Smooth muscle cell (in vitro differentiated cells): ENCODE measurements around the gene LGALS7B. TPM values are rescaled to one million over a fixed set of nuclear protein-coding genes. Genes with fewer than 3 reads are reported as not detected.

Experiments used
- DNase-seq: peaks from one replicate; lab custom pipeline; 2025; ENCODE audit not compliant: unreplicated experiment; lab: John Stamatoyannopoulos, UW
- H2AFZ ChIP-seq: fragments of 200-600 bp; sonication (generic); 2 replicates; pipeline ENCODE4 v1.6.0; 2016; ENCODE audit warnings: antibody characterized with exemption, low read depth, mild to moderate bottlenecking
- H3F3A ChIP-seq: fragments of 200-600 bp; sonication (generic); 2 replicates; pipeline ENCODE4 v1.6.0; 2017; ENCODE audit warnings: antibody characterized with exemption, low read depth
- H3K27ac ChIP-seq: fragments of 200-600 bp; sonication (generic); 2 replicates; pipeline ENCODE4 v1.5.1; 2016; ENCODE audit warnings: low read depth, mild to moderate bottlenecking
- H3K27me3 ChIP-seq: fragments of 200-600 bp; sonication (generic); 2 replicates; pipeline ENCODE4 v1.6.1; 2016; ENCODE audit warnings: low read depth, mild to moderate bottlenecking
- H3K36me3 ChIP-seq: fragments of 200-600 bp; sonication (generic); 2 replicates; pipeline ENCODE4 v1.5.1; 2016; ENCODE audit warnings: low read depth
- H3K4me1 ChIP-seq: fragments of 200-600 bp; sonication (generic); 2 replicates; pipeline ENCODE4 v1.5.1; 2016; ENCODE audit warnings: low read depth
- H3K4me2 ChIP-seq: fragments of 200-600 bp; sonication (generic); 2 replicates; pipeline ENCODE4 v1.6.0; 2016; ENCODE audit warnings: mild to moderate bottlenecking
- H3K4me3 ChIP-seq: fragments of 200-600 bp; sonication (generic); 2 replicates; pipeline ENCODE4 v1.5.1; 2016; ENCODE audit warnings: mild to moderate bottlenecking
- H3K79me2 ChIP-seq: fragments of 200-600 bp; sonication (generic); 2 replicates; pipeline ENCODE4 v1.6.0; 2016; ENCODE audit warnings: low read depth, mild to moderate bottlenecking
- H3K9ac ChIP-seq: fragments of 200-600 bp; sonication (generic); 2 replicates; pipeline ENCODE4 v1.6.0; 2016; ENCODE audit warnings: low read depth
- H3K9me3 ChIP-seq: fragments of 200-600 bp; sonication (generic); replicated peaks from 2 replicates; pipeline ENCODE4 v1.5.1; 2016; ENCODE audit warnings: low read depth
- H4K20me1 ChIP-seq: fragments of 200-600 bp; sonication (generic); 2 replicates; pipeline ENCODE4 v1.6.0; 2016; ENCODE audit warnings: low read depth
- WGBS: methylation state at CpG from one replicate; pipeline ENCODE4 v1.1.7; 2016; ENCODE audit warnings: low lambda C conversion rate; 5-methylcytosine and 5-hydroxymethylcytosine counted together
- polyA plus RNA-seq: library from polyadenylated mRNA; unstranded; fragments of >200 nt; fragmentation: Nextera tagmentation; extraction: Ambion mirVana; gene quantifications from 2 replicates; pipeline ENCODE4 v1.2.1, GENCODE V29; 2016
- total RNA-seq: library from RNA; depleted of rRNA; stranded (reverse); fragments of >200 nt; gene quantifications from 2 replicates; pipeline ENCODE4 v1.2.3, GENCODE V29; 2014
- TF ChIP-seq, protein P1 (sequence below): fragments of 200-600 bp; sonication (generic); IDR thresholded peaks from 2 replicates; pipeline ENCODE4 v1.5.1; 2017; ENCODE audit warnings: borderline replicate concordance, mild to moderate bottlenecking, antibody characterized with exemption; ENCODE audit not compliant: insufficient read depth, poor library complexity, severe bottlenecking

LGALS7B gene
- total and polyA plus RNA-seq, 2 experiments from 2014 or later = not detected

DNA sequence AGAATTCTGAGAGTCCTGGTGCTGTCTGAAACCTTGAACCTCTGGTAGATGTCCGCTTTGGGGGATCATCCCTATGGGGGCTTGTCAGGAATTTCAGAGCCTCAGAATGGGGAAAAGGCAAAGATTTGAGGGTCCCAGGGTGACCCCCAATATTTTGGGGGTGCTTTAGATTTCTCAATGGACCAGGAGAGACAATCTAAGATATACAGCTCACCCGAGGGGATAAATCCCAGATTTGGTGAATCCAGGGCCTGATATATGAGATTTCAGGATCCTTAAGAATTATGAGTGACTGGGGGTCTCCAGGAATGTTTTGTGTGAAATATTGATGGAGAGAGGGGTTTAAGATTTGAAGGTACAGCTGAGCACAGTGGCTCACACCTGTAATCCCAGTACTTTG lies 48.1 kb upstream of the LGALS7B start:
- Histone ChIP-seq H2AFZ (no peak overlapping the region), H3K27me3 (no peaks in the 10 kb centered on the region), H3K4me3 (no peak overlapping the region), H3K9me3 (no peaks in the 10 kb centered on the region), H4K20me1 (no peaks in the 10 kb centered on the region), H3F3A (no peaks in the 10 kb centered on the region), H3K4me2 (no peak overlapping the region), H3K36me3 (no peaks in the 10 kb centered on the region), H3K4me1 (no peaks in the 10 kb centered on the region), H3K79me2 (no peaks in the 10 kb centered on the region), H3K27ac (no peak overlapping the region), H3K9ac (no peak overlapping the region)
- 93% methylated on average over 2 of the region's 2 CpGs for WGBS
- TF ChIP-seq, protein P1, sequence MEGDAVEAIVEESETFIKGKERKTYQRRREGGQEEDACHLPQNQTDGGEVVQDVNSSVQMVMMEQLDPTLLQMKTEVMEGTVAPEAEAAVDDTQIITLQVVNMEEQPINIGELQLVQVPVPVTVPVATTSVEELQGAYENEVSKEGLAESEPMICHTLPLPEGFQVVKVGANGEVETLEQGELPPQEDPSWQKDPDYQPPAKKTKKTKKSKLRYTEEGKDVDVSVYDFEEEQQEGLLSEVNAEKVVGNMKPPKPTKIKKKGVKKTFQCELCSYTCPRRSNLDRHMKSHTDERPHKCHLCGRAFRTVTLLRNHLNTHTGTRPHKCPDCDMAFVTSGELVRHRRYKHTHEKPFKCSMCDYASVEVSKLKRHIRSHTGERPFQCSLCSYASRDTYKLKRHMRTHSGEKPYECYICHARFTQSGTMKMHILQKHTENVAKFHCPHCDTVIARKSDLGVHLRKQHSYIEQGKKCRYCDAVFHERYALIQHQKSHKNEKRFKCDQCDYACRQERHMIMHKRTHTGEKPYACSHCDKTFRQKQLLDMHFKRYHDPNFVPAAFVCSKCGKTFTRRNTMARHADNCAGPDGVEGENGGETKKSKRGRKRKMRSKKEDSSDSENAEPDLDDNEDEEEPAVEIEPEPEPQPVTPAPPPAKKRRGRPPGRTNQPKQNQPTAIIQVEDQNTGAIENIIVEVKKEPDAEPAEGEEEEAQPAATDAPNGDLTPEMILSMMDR = no peak
- no peak for DNase-seq

DNA sequence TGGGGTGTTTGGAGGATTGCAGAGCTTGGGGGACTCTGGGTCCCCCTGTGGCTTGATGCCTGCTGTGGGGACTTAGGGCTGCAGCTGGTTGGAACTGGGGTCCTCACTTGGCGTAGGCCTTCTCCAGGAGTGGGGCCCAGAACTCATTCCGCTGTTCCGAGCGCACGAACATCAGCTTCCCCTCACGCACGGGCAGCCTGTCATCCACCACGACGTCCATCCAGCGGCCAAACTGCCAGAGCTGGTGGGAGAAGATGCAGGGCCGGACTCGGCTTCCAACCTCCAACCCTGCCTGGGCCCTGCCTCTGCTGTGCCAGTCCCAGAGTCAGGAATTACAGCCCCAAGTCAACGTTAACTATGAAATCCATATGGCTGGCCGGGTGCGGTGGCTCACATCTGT lies 47.3 kb upstream of the LGALS7B start:
- no peaks in the 10 kb centered on the region for H3K79me2 ChIP-seq
- no peaks in the 10 kb centered on the region for H4K20me1 ChIP-seq
- DNase-seq = no peak
- H3F3A ChIP-seq = no peaks in the 10 kb centered on the region
- H3K9ac ChIP-seq = no peak overlapping the region
- H3K36me3 ChIP-seq = no peaks in the 10 kb centered on the region
- no peak overlapping the region for H3K4me2 ChIP-seq
- TF ChIP-seq, protein P1 = no peak
- no peak overlapping the region for H2AFZ ChIP-seq
- H3K4me3 ChIP-seq = no peak overlapping the region
- 95% methylated on average over 15 of the region's 15 CpGs for WGBS
- H3K27me3 ChIP-seq = no peaks in the 10 kb centered on the region
- H3K4me1 ChIP-seq = no peaks in the 10 kb centered on the region
- H3K27ac ChIP-seq = no peak overlapping the region
- H3K9me3 ChIP-seq = no peaks in the 10 kb centered on the region

DNA sequence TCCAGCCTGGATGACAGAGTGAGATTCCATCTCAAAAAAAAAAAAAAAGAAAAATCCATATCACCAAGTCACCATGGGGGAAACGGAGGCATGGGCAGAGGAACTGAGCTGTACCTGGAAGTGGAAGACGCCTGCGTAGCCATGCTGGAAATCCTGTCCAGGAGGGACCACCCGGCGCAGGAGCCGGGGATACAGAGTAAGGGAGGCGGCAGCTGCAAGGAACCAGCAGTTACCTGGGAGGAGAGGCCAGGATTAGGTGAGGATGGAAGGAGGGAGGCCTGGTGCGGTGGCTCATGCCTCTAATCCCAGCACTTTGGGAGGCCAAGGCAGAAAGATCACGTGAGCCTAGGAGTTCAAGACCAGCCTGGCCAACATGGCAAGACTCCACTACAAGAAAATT lies 46.7 kb upstream of the LGALS7B start:
- Histone ChIP-seq H3F3A (no peaks in the 10 kb centered on the region), H2AFZ (no peak overlapping the region), H3K27me3 (no peaks in the 10 kb centered on the region), H3K4me1 (no peaks in the 10 kb centered on the region), H4K20me1 (no peaks in the 10 kb centered on the region), H3K27ac (no peak overlapping the region), H3K4me3 (no peak overlapping the region), H3K36me3 (no peaks in the 10 kb centered on the region), H3K9ac (no peak overlapping the region), H3K9me3 (no peaks in the 10 kb centered on the region), H3K4me2 (no peak overlapping the region), H3K79me2 (no peaks in the 10 kb centered on the region)
- no peak for DNase-seq
- 94% methylated on average over 9 of the region's 9 CpGs for WGBS
- TF ChIP-seq, protein P1 = no peak

DNA sequence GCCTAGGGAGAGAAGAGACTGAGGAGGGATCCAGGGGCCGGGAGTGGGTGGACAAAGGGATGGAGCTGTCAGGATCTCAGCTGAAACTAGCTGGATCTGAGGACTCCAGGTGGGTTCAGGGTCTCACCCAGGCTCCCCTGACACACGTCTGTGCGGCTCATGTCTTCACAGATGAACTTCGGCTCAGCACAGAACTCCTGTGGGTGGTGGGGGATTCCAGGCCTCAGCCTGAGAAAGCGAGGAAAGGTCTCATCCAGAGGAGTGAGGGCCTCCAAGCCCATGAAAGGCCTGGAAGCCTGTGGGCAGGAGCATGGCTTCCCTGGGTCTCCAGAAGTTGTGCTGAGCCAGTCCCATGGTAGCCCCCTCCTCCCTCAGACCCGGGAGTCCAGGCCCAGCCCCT lies 46.1 kb upstream of the LGALS7B start:
- DNase-seq = no peak
- H3K27ac ChIP-seq = no peak overlapping the region
- H3K27me3 ChIP-seq = no peaks in the 10 kb centered on the region
- no peaks in the 10 kb centered on the region for H4K20me1 ChIP-seq
- no peaks in the 10 kb centered on the region for H3K9me3 ChIP-seq
- no peaks in the 10 kb centered on the region for H3K79me2 ChIP-seq
- H3F3A ChIP-seq = no peaks in the 10 kb centered on the region
- H3K36me3 ChIP-seq = no peaks in the 10 kb centered on the region
- H3K4me2 ChIP-seq = no peak overlapping the region
- WGBS = 89% methylated on average over 5 of the region's 6 CpGs
- H2AFZ ChIP-seq = no peak overlapping the region
- no peaks in the 10 kb centered on the region for H3K4me1 ChIP-seq
- H3K9ac ChIP-seq = no peak overlapping the region
- TF ChIP-seq, protein P1 = no peak
- H3K4me3 ChIP-seq = no peak overlapping the region
